PC-3 (cell line): ENCODE data around the gene HOXB13. TPM values are rescaled to one million over a fixed set of nuclear protein-coding genes. Genes with fewer than 3 reads are reported as not detected.
A peak's percentile ranks its signal among the peaks of the same experiment; 100 is the strongest.

Source experiments
- ATAC-seq: fragments of 200-7000 bp; cut with Tn5 transposase; 2 replicates; pipeline ENCODE4 v1.9.1; 2020; ENCODE audit warnings: mild to moderate bottlenecking, moderate library complexity
- BruUV-seq: library from RNA; stranded (reverse); fragments of 400-500 nt; replicated peaks from 2 replicates; lab custom pipeline; 2021; lab: Mats Ljungman, UMichigan
- CTCF ChIA-PET: fragments of 300-600 bp; sonication (Branson Sonifier 250); formaldehyde crosslinking; loops from one replicate; lab custom pipeline; 2022; ENCODE audit warnings: antibody characterized with exemption; lab: Charles Lee
- POLR2A ChIA-PET: fragments of 300-600 bp; sonication (Branson Sonifier 250); formaldehyde crosslinking; loops from one replicate; lab custom pipeline; 2022; ENCODE audit warnings: antibody characterized with exemption; ENCODE audit not compliant: unreplicated experiment; lab: Charles Lee
- DNase-seq: peaks from one replicate; pipeline ENCODE4 v3.0.0-alpha.2; 2015
- H2AFZ ChIP-seq: fragments of 300-600 bp; sonication (generic); 2 replicates; pipeline ENCODE4 v1.6.0; 2016; ENCODE audit warnings: antibody characterized with exemption, low read length
- H3F3A ChIP-seq: fragments of 300-600 bp; sonication (generic); one replicate; pipeline ENCODE4 v1.6.0; 2017; ENCODE audit warnings: antibody characterized with exemption, low read length, control low read depth, mild to moderate bottlenecking; ENCODE audit not compliant: unreplicated experiment
- H3K27ac ChIP-seq: fragments of 300-600 bp; sonication (generic); 2 replicates; pipeline ENCODE4 v1.5.1; 2016; ENCODE audit warnings: mild to moderate bottlenecking, low read length
- H3K27me3 ChIP-seq: fragments of 300-600 bp; sonication (generic); 2 replicates; pipeline ENCODE4 v1.6.1; 2016; ENCODE audit warnings: low read length, mixed read lengths
- H3K36me3 ChIP-seq: fragments of 300-600 bp; sonication (generic); 2 replicates; pipeline ENCODE4 v1.6.1; 2016; ENCODE audit warnings: low read depth, mixed run types, low read length, mixed read lengths
- H3K4me1 ChIP-seq: fragments of 300-600 bp; sonication (generic); 2 replicates; pipeline ENCODE4 v1.5.1; 2016; ENCODE audit warnings: low read length; ENCODE audit not compliant: insufficient read depth
- H3K4me2 ChIP-seq: fragments of 300-600 bp; sonication (generic); 2 replicates; pipeline ENCODE4 v1.6.0; 2016; ENCODE audit warnings: low read length
- H3K4me3 ChIP-seq: fragments of 300-600 bp; sonication (generic); 2 replicates; pipeline ENCODE4 v1.5.1; 2016; ENCODE audit warnings: mild to moderate bottlenecking, low read length, mixed read lengths
- H3K79me2 ChIP-seq: fragments of 300-600 bp; sonication (generic); 2 replicates; pipeline ENCODE4 v1.6.1; 2017; ENCODE audit warnings: low read length, mixed read lengths
- H3K9ac ChIP-seq: fragments of 300-600 bp; sonication (generic); 2 replicates; pipeline ENCODE4 v1.6.0; 2016; ENCODE audit warnings: mild to moderate bottlenecking, low read length
- H3K9me2 ChIP-seq: fragments of 300-600 bp; sonication (generic); replicated peaks from 2 replicates; pipeline ENCODE4 v1.6.1; 2016; ENCODE audit warnings: mixed run types, low read length, mixed read lengths
- H3K9me3 ChIP-seq: fragments of 300-600 bp; sonication (generic); 2 replicates; pipeline ENCODE4 v1.6.1; 2016; ENCODE audit warnings: low read length, mixed read lengths
- H4K20me1 ChIP-seq: fragments of 300-600 bp; sonication (generic); 2 replicates; pipeline ENCODE4 v1.6.1; 2016; ENCODE audit warnings: low read length, mixed read lengths
- EZH2 ChIP-seq: fragments of 300-600 bp; sonication (generic); IDR thresholded peaks from one replicate; pipeline ENCODE4 v1.6.1; 2017; ENCODE audit warnings: antibody characterized with exemption, mild to moderate bottlenecking, low read length; ENCODE audit not compliant: unreplicated experiment
- EZH2phosphoT487 ChIP-seq: fragments of 300-600 bp; sonication (generic); IDR thresholded peaks from 2 replicates; pipeline ENCODE4 v1.6.1; 2018; ENCODE audit warnings: mild to moderate bottlenecking, antibody characterized with exemption, low read length, borderline replicate concordance
- intact Hi-C: fragments of 100-400 bp; cut with micrococcal nuclease; formaldehyde crosslinking; loops from 2 replicates; pipeline ENCODE4 v1.9.0; 2023
- total RNA-seq: library from RNA; depleted of rRNA; stranded (reverse); fragments of >200 nt; gene quantifications from 2 replicates; pipeline ENCODE4 v1.2.3, GENCODE V29; 2014
- TF ChIP-seq, protein P1 (sequence below): fragments of 300-600 bp; sonication (generic); conservative IDR thresholded peaks from 2 replicates; pipeline ENCODE4 v1.5.1; 2017; ENCODE audit warnings: antibody characterized with exemption, low read depth, mild to moderate bottlenecking, low read length

HOXB13 gene
- total RNA-seq, 1 experiment from 2014 or later: 80.8 TPM

DNA sequence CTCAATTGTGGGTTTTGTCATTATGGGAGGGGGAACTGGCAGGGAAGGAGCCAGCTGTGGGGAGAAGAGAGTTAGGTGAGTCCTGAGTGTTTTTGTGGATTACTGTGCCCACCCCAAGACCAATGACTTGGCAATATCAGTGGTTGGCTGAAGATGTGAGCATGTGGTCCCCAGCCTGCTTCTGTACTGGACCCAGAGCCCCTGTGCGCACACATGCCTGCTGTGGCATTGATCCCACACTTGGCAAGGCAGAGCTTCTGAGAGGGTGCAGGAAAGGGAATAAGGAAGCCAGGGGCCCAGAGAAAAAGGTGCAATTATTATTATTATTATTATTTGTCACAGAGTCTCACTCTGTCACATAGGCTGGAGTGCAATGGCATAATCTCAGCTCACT lies 7.5 kb downstream of the HOXB13 start:
- Histone ChIP-seq H3K79me2 (peaks cover 100% of the 10 kb centered on the region), H4K20me1 (no peaks in the 10 kb centered on the region), H3K4me2 (peak overlapping the region; percentile 85), H3F3A (peaks cover 5% of the 10 kb centered on the region), H3K4me3 (peak overlapping the region; percentile 90), H3K9me2 (no peaks in the 10 kb centered on the region), H2AFZ (no peak overlapping the region), H3K9ac (peak overlapping the region; percentile 90), H3K27ac (peak overlapping the region; percentile 87), H3K4me1 (peaks cover 42% of the 10 kb centered on the region), H3K36me3 (no peaks in the 10 kb centered on the region), H3K27me3 (no peaks in the 10 kb centered on the region), H3K9me3 (no peaks in the 10 kb centered on the region)
- BruUV-seq: no TSS peak
- TF ChIP-seq, protein P1, sequence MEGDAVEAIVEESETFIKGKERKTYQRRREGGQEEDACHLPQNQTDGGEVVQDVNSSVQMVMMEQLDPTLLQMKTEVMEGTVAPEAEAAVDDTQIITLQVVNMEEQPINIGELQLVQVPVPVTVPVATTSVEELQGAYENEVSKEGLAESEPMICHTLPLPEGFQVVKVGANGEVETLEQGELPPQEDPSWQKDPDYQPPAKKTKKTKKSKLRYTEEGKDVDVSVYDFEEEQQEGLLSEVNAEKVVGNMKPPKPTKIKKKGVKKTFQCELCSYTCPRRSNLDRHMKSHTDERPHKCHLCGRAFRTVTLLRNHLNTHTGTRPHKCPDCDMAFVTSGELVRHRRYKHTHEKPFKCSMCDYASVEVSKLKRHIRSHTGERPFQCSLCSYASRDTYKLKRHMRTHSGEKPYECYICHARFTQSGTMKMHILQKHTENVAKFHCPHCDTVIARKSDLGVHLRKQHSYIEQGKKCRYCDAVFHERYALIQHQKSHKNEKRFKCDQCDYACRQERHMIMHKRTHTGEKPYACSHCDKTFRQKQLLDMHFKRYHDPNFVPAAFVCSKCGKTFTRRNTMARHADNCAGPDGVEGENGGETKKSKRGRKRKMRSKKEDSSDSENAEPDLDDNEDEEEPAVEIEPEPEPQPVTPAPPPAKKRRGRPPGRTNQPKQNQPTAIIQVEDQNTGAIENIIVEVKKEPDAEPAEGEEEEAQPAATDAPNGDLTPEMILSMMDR: no peak
- TF ChIP-seq EZH2 (no peak), EZH2phosphoT487 (no peak)
- DNase-seq (peak; percentile 42), ATAC-seq (no peak)
- ChIA-PET CTCF (interaction anchor here (0.6 to 3.6 kb wide), 3 partner anchors 42 to 153 kb away, joined by 3 to 27 read pairs (median 4); no protein-coding TSS in a partner anchor), POLR2A (interaction anchor here (0.6 kb wide), 2 partner anchors 8 to 29 kb away, joined by 4 to 15 read pairs; partner anchors contain the start of gene HOXB13)
- intact Hi-C loops: no loop called here

DNA sequence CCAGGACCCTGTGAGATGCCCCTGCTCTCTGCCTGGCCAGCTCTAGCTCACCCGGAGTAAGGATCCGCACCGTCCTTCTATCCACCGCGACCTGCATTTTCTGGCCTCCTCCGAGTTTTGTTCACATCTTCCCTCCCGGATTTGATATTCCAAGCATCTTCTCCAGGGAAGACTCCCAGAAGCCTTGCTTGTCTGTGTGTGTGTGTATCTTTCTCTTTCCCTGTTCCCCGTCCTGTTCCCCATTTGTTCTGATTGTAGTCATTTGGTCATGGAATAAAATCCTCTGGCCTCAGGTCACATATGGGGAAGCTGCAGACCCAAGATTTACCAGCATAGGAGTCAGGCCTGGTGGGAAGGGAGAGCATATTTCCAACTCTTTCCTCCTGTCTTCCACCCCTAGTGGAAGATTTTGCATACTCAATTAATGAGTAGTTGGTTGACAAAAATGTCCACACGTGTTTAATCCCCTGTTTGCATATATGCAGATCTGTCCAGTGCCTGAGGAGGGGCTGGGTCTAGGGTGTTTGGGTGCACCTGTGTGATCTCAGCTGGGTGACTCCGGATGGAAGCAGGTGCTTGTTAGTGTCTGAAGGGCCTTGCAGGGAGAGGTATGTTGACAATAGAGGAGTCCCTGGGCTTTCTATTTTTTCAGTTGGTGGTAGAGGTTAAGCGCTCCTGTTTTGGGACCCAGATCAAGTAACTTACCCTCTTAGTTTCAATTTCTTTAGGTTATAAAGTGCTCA lies 8.1 kb downstream of the HOXB13 start:
- TF ChIP-seq, protein P1: 0 out of 2 replicates have a peak, but pooled peaks have one; percentile 19
- TF ChIP-seq EZH2 (no peak), EZH2phosphoT487 (no peak)
- Histone ChIP-seq H3K27ac (peak overlapping the region; percentile 87), H3K36me3 (no peaks in the 10 kb centered on the region), H3F3A (peaks cover 5% of the 10 kb centered on the region), H3K9me3 (no peaks in the 10 kb centered on the region), H3K4me3 (peak overlapping the region; percentile 90), H3K4me1 (peaks cover 39% of the 10 kb centered on the region), H3K27me3 (no peaks in the 10 kb centered on the region), H3K4me2 (peak overlapping the region; percentile 85), H3K9ac (peak overlapping the region; percentile 90), H2AFZ (peak overlapping the region; percentile 74; the same call in 1 of the 2 replicates), H4K20me1 (no peaks in the 10 kb centered on the region), H3K9me2 (no peaks in the 10 kb centered on the region), H3K79me2 (peaks cover 97% of the 10 kb centered on the region)
- DNase-seq (peak; percentile 55), ATAC-seq (no peak; the same call in 1 of the 2 replicates)
- POLR2A ChIA-PET: interaction anchor here (0.6 to 1.5 kb wide), 7 partner anchors 8 to 49 kb away, joined by 3 to 18 read pairs (median 4); partner anchors contain the start of gene HOXB13
- intact Hi-C loops: no loop called here
- BruUV-seq: TSS peak; percentile 10
- CTCF ChIA-PET: interaction anchor here (0.6 to 1.5 kb wide), 4 partner anchors 8 to 153 kb away, joined by 3 to 15 read pairs (median 4); partner anchors contain the start of gene HOXB13
